Neural progenitor cell (in vitro differentiated cells): Measurements from ENCODE around the gene AHNAK2. TPM values are rescaled to one million over a fixed set of nuclear protein-coding genes. Genes with fewer than 3 reads are reported as not detected.

ENCODE experiments used
- DNase-seq: peaks from one replicate; pipeline ENCODE4 v3.0.0-alpha.2; 2016; ENCODE audit warnings: low spot score
- H2AFZ ChIP-seq: fragments of 200-600 bp; sonication (generic); replicated peaks from 2 replicates; pipeline ENCODE4 v1.6.1; 2016; ENCODE audit warnings: antibody characterized with exemption
- H3F3A ChIP-seq: fragments of 200-600 bp; sonication (generic); 2 replicates; pipeline ENCODE4 v1.6.1; 2016; ENCODE audit warnings: antibody characterized with exemption, low read depth
- H3K27ac ChIP-seq: fragments of 200-600 bp; sonication (generic); 2 replicates; pipeline ENCODE4 v1.5.1; 2016; ENCODE audit warnings: mild to moderate bottlenecking
- H3K27me3 ChIP-seq: fragments of 200-600 bp; sonication (generic); 2 replicates; pipeline ENCODE4 v1.6.1; 2016; ENCODE audit warnings: mild to moderate bottlenecking, moderate library complexity
- H3K36me3 ChIP-seq: fragments of 200-600 bp; sonication (generic); 2 replicates; pipeline ENCODE4 v1.5.1; 2016
- H3K4me1 ChIP-seq: fragments of 200-600 bp; sonication (generic); 2 replicates; pipeline ENCODE4 v1.6.1; 2016; ENCODE audit warnings: mixed run types
- H3K4me2 ChIP-seq: fragments of 200-600 bp; sonication (generic); 2 replicates; pipeline ENCODE4 v1.6.1; 2016
- H3K4me3 ChIP-seq: fragments of 200-600 bp; sonication (generic); 2 replicates; pipeline ENCODE4 v1.5.1; 2016
- H3K79me2 ChIP-seq: fragments of 200-600 bp; sonication (generic); 2 replicates; pipeline ENCODE4 v1.6.1; 2016; ENCODE audit warnings: low read depth
- H3K9ac ChIP-seq: fragments of 200-600 bp; sonication (generic); 2 replicates; pipeline ENCODE4 v1.6.1; 2016
- H3K9me3 ChIP-seq: fragments of 200-600 bp; sonication (generic); 2 replicates; pipeline ENCODE4 v1.5.1; 2016; ENCODE audit warnings: low read depth
- H4K20me1 ChIP-seq: fragments of 200-600 bp; sonication (generic); 2 replicates; pipeline ENCODE4 v1.6.1; 2016; ENCODE audit warnings: low read depth
- H3K27ac Mint-ChIP-seq: 3 replicates; pipeline ENCODE4 v1.8.0; 2021; ENCODE audit warnings: mixed read lengths
- H3K27me3 Mint-ChIP-seq: 2 replicates; pipeline ENCODE4 v1.8.0; 2022; ENCODE audit warnings: low read depth, mild to moderate bottlenecking, inconsistent platforms, moderate library complexity, mixed read lengths; ENCODE audit not compliant: insufficient read depth
- H3K36me3 Mint-ChIP-seq: 3 replicates; pipeline ENCODE4 v1.8.0; 2021; ENCODE audit warnings: mixed read lengths
- H3K4me1 Mint-ChIP-seq: 3 replicates; pipeline ENCODE4 v1.8.0; 2021; ENCODE audit warnings: mixed read lengths
- H3K4me3 Mint-ChIP-seq: 3 replicates; pipeline ENCODE4 v1.8.0; 2021; ENCODE audit warnings: mild to moderate bottlenecking, moderate library complexity, mixed read lengths
- H3K9me3 Mint-ChIP-seq: 3 replicates; pipeline ENCODE4 v1.8.0; 2020; ENCODE audit warnings: mixed read lengths
- EZH2 ChIP-seq: fragments of 200-600 bp; sonication (generic); IDR thresholded peaks from 2 replicates; pipeline ENCODE4 v1.6.1; 2017; ENCODE audit warnings: antibody characterized with exemption, mild to moderate bottlenecking, moderate library complexity
- EZH2phosphoT487 ChIP-seq: fragments of 200-600 bp; sonication (generic); IDR thresholded peaks from 2 replicates; pipeline ENCODE4 v1.6.1; 2017; ENCODE audit warnings: antibody characterized with exemption
- total RNA-seq: library from RNA; depleted of rRNA; stranded (reverse); fragments of >200 nt; gene quantifications from 2 replicates; pipeline ENCODE4 v1.2.3, GENCODE V29; 2015; ENCODE audit warnings: low replicate concordance
- TF ChIP-seq, protein P1 (sequence below): fragments of 200-600 bp; sonication (generic); IDR thresholded peaks from 2 replicates; pipeline ENCODE4 v1.5.1; 2017; ENCODE audit warnings: antibody characterized with exemption, mild to moderate bottlenecking

Gene AHNAK2
- total RNA-seq, 1 donor from 2014 or later: 0.77 TPM

DNA sequence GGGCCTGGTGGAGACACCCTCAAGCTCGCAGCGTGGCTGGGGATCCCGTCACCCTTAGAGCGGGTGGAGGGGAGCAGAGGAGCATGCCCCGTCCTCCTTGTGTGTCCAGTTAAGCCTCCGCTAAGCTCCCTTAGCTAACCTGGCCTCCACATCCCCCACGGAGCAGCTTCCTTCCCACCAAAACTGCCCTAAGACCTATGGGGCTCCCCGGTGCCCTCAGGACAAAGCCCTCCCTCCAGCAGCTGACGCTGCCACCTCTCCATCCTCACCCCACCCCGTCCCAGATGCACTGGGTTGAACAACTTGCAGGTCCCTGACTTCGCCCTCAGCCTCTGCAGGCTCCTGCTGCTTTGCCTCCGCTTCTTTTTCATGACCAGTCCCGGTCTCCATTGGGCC, 4.0 kb downstream of the AHNAK2 start:
- Histone ChIP-seq H4K20me1 (peaks cover 24% of the 10 kb centered on the region), H3F3A (peaks cover 1% of the 10 kb centered on the region), H3K9me3 (no peaks in the 10 kb centered on the region), H3K27me3 (peaks cover 33% of the 10 kb centered on the region), H2AFZ (no peak overlapping the region), H3K4me3 (no peak overlapping the region), H3K36me3 (no peaks in the 10 kb centered on the region), H3K9ac (no peak overlapping the region), H3K4me2 (no peak overlapping the region), H3K27ac (no peak overlapping the region), H3K4me1 (peaks cover 20% of the 10 kb centered on the region), H3K79me2 (no peaks in the 10 kb centered on the region)
- H3K4me1 Mint-ChIP-seq: peaks cover 28% of the 10 kb centered on the region
- no peaks in the 10 kb centered on the region for H3K36me3 Mint-ChIP-seq
- no peak overlapping the region for H3K4me3 Mint-ChIP-seq
- TF ChIP-seq EZH2 (no peak), EZH2phosphoT487 (no peak)
- TF ChIP-seq, protein P1, sequence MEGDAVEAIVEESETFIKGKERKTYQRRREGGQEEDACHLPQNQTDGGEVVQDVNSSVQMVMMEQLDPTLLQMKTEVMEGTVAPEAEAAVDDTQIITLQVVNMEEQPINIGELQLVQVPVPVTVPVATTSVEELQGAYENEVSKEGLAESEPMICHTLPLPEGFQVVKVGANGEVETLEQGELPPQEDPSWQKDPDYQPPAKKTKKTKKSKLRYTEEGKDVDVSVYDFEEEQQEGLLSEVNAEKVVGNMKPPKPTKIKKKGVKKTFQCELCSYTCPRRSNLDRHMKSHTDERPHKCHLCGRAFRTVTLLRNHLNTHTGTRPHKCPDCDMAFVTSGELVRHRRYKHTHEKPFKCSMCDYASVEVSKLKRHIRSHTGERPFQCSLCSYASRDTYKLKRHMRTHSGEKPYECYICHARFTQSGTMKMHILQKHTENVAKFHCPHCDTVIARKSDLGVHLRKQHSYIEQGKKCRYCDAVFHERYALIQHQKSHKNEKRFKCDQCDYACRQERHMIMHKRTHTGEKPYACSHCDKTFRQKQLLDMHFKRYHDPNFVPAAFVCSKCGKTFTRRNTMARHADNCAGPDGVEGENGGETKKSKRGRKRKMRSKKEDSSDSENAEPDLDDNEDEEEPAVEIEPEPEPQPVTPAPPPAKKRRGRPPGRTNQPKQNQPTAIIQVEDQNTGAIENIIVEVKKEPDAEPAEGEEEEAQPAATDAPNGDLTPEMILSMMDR: no peak
- no peaks in the 10 kb centered on the region for H3K9me3 Mint-ChIP-seq
- DNase-seq: no peak
- peaks cover 20% of the 10 kb centered on the region for H3K27me3 Mint-ChIP-seq
- no peak overlapping the region for H3K27ac Mint-ChIP-seq

DNA sequence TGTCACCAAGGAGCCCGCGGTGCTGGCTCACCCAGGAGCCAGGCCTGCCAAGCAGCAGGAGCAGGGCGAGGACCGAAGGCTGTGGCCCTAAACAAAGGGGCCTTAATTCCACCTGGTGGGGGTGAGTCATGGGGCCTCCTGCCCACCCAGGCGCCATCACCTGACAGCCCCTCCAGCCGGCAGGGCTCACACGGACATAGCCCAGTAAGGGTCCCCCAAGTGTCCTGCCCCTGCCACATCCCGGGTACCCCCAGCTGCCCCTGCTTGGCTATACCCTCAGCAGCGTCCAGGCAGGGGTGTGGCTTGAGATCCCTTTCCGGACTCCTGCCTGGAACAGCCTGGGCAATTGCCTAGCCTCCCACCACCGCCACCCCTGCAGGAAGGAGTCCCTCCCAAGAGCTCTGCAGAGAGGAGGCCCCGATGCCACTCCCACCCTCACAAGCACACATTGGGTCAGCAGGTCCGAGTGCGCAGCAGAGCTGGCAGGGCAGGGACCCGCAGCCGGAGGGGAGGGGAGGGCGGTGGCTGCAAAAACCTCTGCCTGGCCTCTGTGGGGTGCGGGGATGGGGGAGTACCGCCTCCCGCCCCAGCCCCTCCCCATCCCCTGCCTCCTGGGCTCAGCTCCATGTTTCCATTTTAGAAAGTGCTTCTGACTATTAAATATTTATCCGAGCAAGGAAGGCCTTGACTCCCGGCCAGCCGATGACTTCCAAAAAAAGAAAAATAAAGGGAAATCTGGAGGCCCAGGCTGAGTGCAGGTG, 4.6 kb downstream of the AHNAK2 start:
- Histone ChIP-seq H3K4me1 (peaks cover 20% of the 10 kb centered on the region), H3F3A (peaks cover 7% of the 10 kb centered on the region), H3K9ac (no peak overlapping the region), H3K36me3 (no peaks in the 10 kb centered on the region), H3K79me2 (no peaks in the 10 kb centered on the region), H3K4me2 (no peak overlapping the region), H3K9me3 (no peaks in the 10 kb centered on the region), H3K27me3 (peaks cover 27% of the 10 kb centered on the region), H3K4me3 (no peak overlapping the region), H4K20me1 (peaks cover 18% of the 10 kb centered on the region), H2AFZ (no peak overlapping the region), H3K27ac (no peak overlapping the region)
- TF ChIP-seq EZH2 (no peak), EZH2phosphoT487 (no peak)
- TF ChIP-seq, protein P1: no peak
- Mint-ChIP-seq H3K4me1 (peaks cover 28% of the 10 kb centered on the region), H3K27me3 (peaks cover 19% of the 10 kb centered on the region), H3K9me3 (no peaks in the 10 kb centered on the region), H3K36me3 (no peaks in the 10 kb centered on the region), H3K27ac (no peak overlapping the region), H3K4me3 (no peak overlapping the region)
- DNase-seq: peak; percentile 33

DNA sequence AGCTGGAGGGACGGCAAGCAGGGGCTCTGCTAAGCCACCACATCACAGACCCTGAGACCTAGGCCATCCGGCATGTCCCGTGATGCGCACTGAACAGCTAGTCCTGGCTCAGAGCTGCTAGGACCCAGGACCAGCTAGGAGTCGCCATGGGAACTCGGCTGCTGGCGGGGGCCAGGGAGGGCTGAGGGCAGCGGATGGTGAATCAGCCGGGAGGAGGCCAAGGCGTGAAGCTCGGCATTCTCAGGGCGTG, 5.1 kb downstream of the AHNAK2 start:
- H3K4me2 ChIP-seq: no peak overlapping the region

DNA sequence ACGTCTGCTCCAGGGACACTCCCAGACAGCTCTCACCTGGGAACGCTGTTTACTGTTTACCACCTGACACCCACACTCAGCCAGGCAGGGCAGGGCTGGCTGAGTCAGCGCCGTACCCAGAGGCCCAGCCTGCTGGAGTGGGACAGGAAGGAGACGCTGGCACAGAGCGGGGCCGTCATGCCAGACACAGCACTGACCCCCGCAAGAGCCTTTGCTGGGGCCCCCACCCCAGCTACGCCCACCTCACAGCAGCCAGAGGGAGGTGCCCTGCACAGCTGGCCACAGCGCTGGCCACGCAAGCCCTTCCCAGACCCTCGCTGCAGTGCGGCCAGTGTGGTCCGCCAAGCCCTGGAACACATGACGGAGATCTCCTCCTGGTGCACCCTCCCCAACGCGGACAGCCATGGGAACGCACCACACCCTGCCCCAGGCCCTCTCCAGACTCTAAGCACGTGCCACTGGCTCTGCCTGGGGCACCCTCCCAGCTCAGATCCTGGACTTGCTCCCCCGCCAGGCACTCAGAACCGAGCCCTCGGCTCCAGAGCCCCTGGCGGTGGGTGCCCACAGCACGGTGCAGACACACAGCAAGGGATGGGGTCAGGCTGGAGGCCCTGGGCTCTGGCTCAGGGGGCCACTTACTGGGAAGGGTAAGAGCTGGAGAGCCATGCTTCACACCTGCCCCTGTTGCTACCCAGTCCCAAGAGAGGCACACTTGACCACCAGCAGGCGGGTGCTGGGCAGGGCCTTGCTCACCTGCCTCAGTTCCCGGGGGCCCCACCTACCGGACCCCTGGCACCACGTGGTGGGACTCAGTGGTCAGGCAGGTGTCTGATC, 5.7 kb downstream of the AHNAK2 start:
- TF ChIP-seq EZH2phosphoT487 (no peak), EZH2 (no peak)
- TF ChIP-seq, protein P1: no peak
- H3K9ac ChIP-seq: no peak overlapping the region
- peaks cover 13% of the 10 kb centered on the region for H4K20me1 ChIP-seq
- no peak overlapping the region for H2AFZ ChIP-seq
- Mint-ChIP-seq H3K36me3 (no peaks in the 10 kb centered on the region), H3K9me3 (no peaks in the 10 kb centered on the region), H3K27ac (no peak overlapping the region), H3K4me3 (no peak overlapping the region), H3K27me3 (peaks cover 18% of the 10 kb centered on the region), H3K4me1 (peaks cover 31% of the 10 kb centered on the region)
- no peak overlapping the region for H3K27ac ChIP-seq
- H3K9me3 ChIP-seq: no peaks in the 10 kb centered on the region
- peaks cover 11% of the 10 kb centered on the region for H3F3A ChIP-seq
- H3K4me2 ChIP-seq: no peak overlapping the region
- no peak overlapping the region for H3K4me3 ChIP-seq
- peaks cover 25% of the 10 kb centered on the region for H3K27me3 ChIP-seq
- H3K79me2 ChIP-seq: no peaks in the 10 kb centered on the region
- no peaks in the 10 kb centered on the region for H3K36me3 ChIP-seq
- peaks cover 23% of the 10 kb centered on the region for H3K4me1 ChIP-seq
- no peak for DNase-seq

More for the DNA sequence above, 5.1 kb downstream of the AHNAK2 start:
- Mint-ChIP-seq H3K4me1 (peaks cover 30% of the 10 kb centered on the region), H3K9me3 (no peaks in the 10 kb centered on the region), H3K36me3 (no peaks in the 10 kb centered on the region), H3K27ac (no peak overlapping the region), H3K4me3 (no peak overlapping the region), H3K27me3 (peaks cover 21% of the 10 kb centered on the region)
- no peak overlapping the region for H3K4me3 ChIP-seq
- H3F3A ChIP-seq: peaks cover 11% of the 10 kb centered on the region
- no peaks in the 10 kb centered on the region for H3K36me3 ChIP-seq
- no peaks in the 10 kb centered on the region for H3K79me2 ChIP-seq
- no peak overlapping the region for H3K9ac ChIP-seq
- H3K9me3 ChIP-seq: no peaks in the 10 kb centered on the region
- H4K20me1 ChIP-seq: peaks cover 16% of the 10 kb centered on the region
- peaks cover 22% of the 10 kb centered on the region for H3K4me1 ChIP-seq
- no peak overlapping the region for H2AFZ ChIP-seq
- peak; percentile 60 for DNase-seq
- no peak overlapping the region for H3K27ac ChIP-seq
- no peak for TF ChIP-seq EZH2phosphoT487
- peaks cover 25% of the 10 kb centered on the region for H3K27me3 ChIP-seq
